ENCODE data around the gene NECTIN2. TPM values are rescaled to one million over a fixed set of nuclear protein-coding genes. Genes with fewer than 3 reads are reported as not detected.

NECTIN2 gene
- total and polyA plus RNA-seq, 2 donors = 27.4 to 50.2 TPM

- Histone ChIP-seq H3K27ac (ENCODE audit: low read depth) (no peak overlapping the region), H3K4me1 (ENCODE audit: insufficient read depth) (no peaks in the 10 kb centered on the region), H3K36me3 (ENCODE audit: insufficient read depth) (no peaks in the 10 kb centered on the region), H3K4me3 (ENCODE audit: low read depth, low read length) (no peak overlapping the region)
- WGBS = 90% methylated on average over 7 of the region's 7 CpGs
- DNase-seq (ENCODE audit: extremely low spot score) = no peak
Observed at GRCh38 chr19:44811122-44811419, 35.0 kb upstream of the NECTIN2 start.

GRCh38 chr19:44812142-44812718 lies 33.9 kb upstream of the NECTIN2 start:
- 91% methylated on average over 28 of the region's 28 CpGs for WGBS
- H3K4me1 ChIP-seq (ENCODE audit: insufficient read depth) = no peaks in the 10 kb centered on the region
- H3K4me3 ChIP-seq (ENCODE audit: low read depth, low read length) = no peak overlapping the region
- H3K27ac ChIP-seq (ENCODE audit: low read depth) = no peak overlapping the region
- H3K36me3 ChIP-seq (ENCODE audit: insufficient read depth) = no peaks in the 10 kb centered on the region
- DNase-seq (ENCODE audit: extremely low spot score) = no peak

- 90% methylated on average over 38 of the region's 38 CpGs for WGBS
- H3K4me3 ChIP-seq (ENCODE audit: low read depth, low read length) = no peak overlapping the region
- H3K27ac ChIP-seq (ENCODE audit: low read depth) = no peak overlapping the region
- DNase-seq (ENCODE audit: extremely low spot score) = no peak
- no peaks in the 10 kb centered on the region for H3K4me1 ChIP-seq (ENCODE audit: insufficient read depth)
- no peaks in the 10 kb centered on the region for H3K36me3 ChIP-seq (ENCODE audit: insufficient read depth)
Observed at GRCh38 chr19:44813070-44813840, 32.8 kb upstream of the NECTIN2 start.

GRCh38 chr19:44813841-44814470 lies 32.1 kb upstream of the NECTIN2 start:
- H3K36me3 ChIP-seq (ENCODE audit: insufficient read depth) = no peaks in the 10 kb centered on the region
- H3K27ac ChIP-seq (ENCODE audit: low read depth) = no peak overlapping the region
- DNase-seq (ENCODE audit: extremely low spot score) = no peak
- WGBS = 87% methylated on average over 16 of the region's 16 CpGs
- H3K4me3 ChIP-seq (ENCODE audit: low read depth, low read length) = no peak overlapping the region
- no peaks in the 10 kb centered on the region for H3K4me1 ChIP-seq (ENCODE audit: insufficient read depth)

GRCh38 chr19:44814517-44814916 lies 31.6 kb upstream of the NECTIN2 start:
- no peaks in the 10 kb centered on the region for H3K36me3 ChIP-seq (ENCODE audit: insufficient read depth)
- no peak for DNase-seq (ENCODE audit: extremely low spot score)
- H3K27ac ChIP-seq (ENCODE audit: low read depth) = no peak overlapping the region
- H3K4me1 ChIP-seq (ENCODE audit: insufficient read depth) = no peaks in the 10 kb centered on the region
- 92% methylated on average over 17 of the region's 17 CpGs for whole genome bisulfite sequencing
- H3K4me3 ChIP-seq (ENCODE audit: low read depth, low read length) = no peak overlapping the region

- DNase-seq (ENCODE audit: extremely low spot score) = no peak
- WGBS = 77% methylated on average over 2 of the region's 2 CpGs
- H3K36me3 ChIP-seq (ENCODE audit: insufficient read depth) = no peaks in the 10 kb centered on the region
- H3K4me3 ChIP-seq (ENCODE audit: low read depth, low read length) = no peak overlapping the region
- no peak overlapping the region for H3K27ac ChIP-seq (ENCODE audit: low read depth)
- no peaks in the 10 kb centered on the region for H3K4me1 ChIP-seq (ENCODE audit: insufficient read depth)
Observed at GRCh38 chr19:44816301-44816700, 29.8 kb upstream of the NECTIN2 start.

GRCh38 chr19:44817725-44818465 lies 28.2 kb upstream of the NECTIN2 start:
- no peak for DNase-seq (ENCODE audit: extremely low spot score)
- Histone ChIP-seq H3K4me3 (ENCODE audit: low read depth, low read length) (no peak overlapping the region), H3K4me1 (ENCODE audit: insufficient read depth) (no peaks in the 10 kb centered on the region), H3K27ac (ENCODE audit: low read depth) (no peak overlapping the region), H3K36me3 (ENCODE audit: insufficient read depth) (no peaks in the 10 kb centered on the region)
- 90% methylated on average over 8 of the region's 8 CpGs for WGBS

- no peak overlapping the region for H3K4me3 ChIP-seq (ENCODE audit: low read depth, low read length)
- 89% methylated on average over 20 of the region's 20 CpGs for WGBS
- no peak for DNase-seq (ENCODE audit: extremely low spot score)
- no peak overlapping the region for H3K27ac ChIP-seq (ENCODE audit: low read depth)
- H3K36me3 ChIP-seq (ENCODE audit: insufficient read depth) = no peaks in the 10 kb centered on the region
- no peaks in the 10 kb centered on the region for H3K4me1 ChIP-seq (ENCODE audit: insufficient read depth)
Observed at GRCh38 chr19:44818466-44819031, 27.5 kb upstream of the NECTIN2 start.

- DNase-seq (ENCODE audit: extremely low spot score) = no peak
- Histone ChIP-seq H3K4me3 (ENCODE audit: low read depth, low read length) (no peak overlapping the region), H3K4me1 (ENCODE audit: insufficient read depth) (no peaks in the 10 kb centered on the region), H3K27ac (ENCODE audit: low read depth) (no peak overlapping the region), H3K36me3 (ENCODE audit: insufficient read depth) (no peaks in the 10 kb centered on the region)
- 93% methylated on average over 28 of the region's 28 CpGs for WGBS
Observed at GRCh38 chr19:44819246-44819832, 26.8 kb upstream of the NECTIN2 start.

- no peak overlapping the region for H3K4me3 ChIP-seq (ENCODE audit: low read depth, low read length)
- DNase-seq (ENCODE audit: extremely low spot score) = no peak
- WGBS = 35% methylated on average over 35 of the region's 35 CpGs
Observed at GRCh38 chr19:44820648-44821609, 25.2 kb upstream of the NECTIN2 start.

GRCh38 chr19:44822177-44822576 lies 23.9 kb upstream of the NECTIN2 start:
- 59% methylated on average over 11 of the region's 11 CpGs for WGBS
- DNase-seq (ENCODE audit: extremely low spot score) = no peak
- no peaks in the 10 kb centered on the region for H3K4me1 ChIP-seq (ENCODE audit: insufficient read depth)
- no peak overlapping the region for H3K27ac ChIP-seq (ENCODE audit: low read depth)
- no peaks in the 10 kb centered on the region for H3K36me3 ChIP-seq (ENCODE audit: insufficient read depth)
- H3K4me3 ChIP-seq (ENCODE audit: low read depth, low read length) = no peak overlapping the region

More at GRCh38 chr19:44820648-44821609, 25.2 kb upstream of the NECTIN2 start:
- Histone ChIP-seq H3K36me3 (ENCODE audit: insufficient read depth) (no peaks in the 10 kb centered on the region), H3K27ac (ENCODE audit: low read depth) (no peak overlapping the region), H3K4me1 (ENCODE audit: insufficient read depth) (no peaks in the 10 kb centered on the region)

- WGBS = 64% methylated on average over 10 of the region's 10 CpGs
- no peaks in the 10 kb centered on the region for H3K36me3 ChIP-seq (ENCODE audit: insufficient read depth)
- DNase-seq (ENCODE audit: extremely low spot score) = no peak
- no peak overlapping the region for H3K27ac ChIP-seq (ENCODE audit: low read depth)
- no peak overlapping the region for H3K4me3 ChIP-seq (ENCODE audit: low read depth, low read length)
- no peaks in the 10 kb centered on the region for H3K4me1 ChIP-seq (ENCODE audit: insufficient read depth)
Observed at GRCh38 chr19:44822670-44823372, 23.3 kb upstream of the NECTIN2 start.

All from urinary bladder (tissue), 4 donors.